A549 (cell line): ENCODE results near the gene D2HGDH. TPM values are rescaled to one million over a fixed set of nuclear protein-coding genes. Genes with fewer than 3 reads are reported as not detected.
"Not testable (repeated sequence)": the region's sequence is repeated elsewhere in the genome, so short reads cannot be mapped to it uniquely, and the experiment has no call there.

ENCODE experiments used
- ATAC-seq, 2 experiments: fragments of 200-7000 bp in 1 of 2; fragments of >200 bp in 1 of 2; cut with Nextera tagmentation in 1 of 2; cut with Tn5 transposase in 1 of 2; 3 replicates each; pipeline versions ENCODE4 v1.8.0 to v1.9.1; 2018 to 2020; ENCODE audit warnings: mild to moderate bottlenecking in 1 of 2, moderate library complexity in 1 of 2
- CTCF ChIA-PET: fragments of 300-600 bp; sonication (Branson Sonifier 250); formaldehyde crosslinking; extraction: SDS; loops from one replicate; lab custom pipeline; 2021; ENCODE audit warnings: antibody characterized with exemption, inconsistent platforms; lab: Yijun Ruan, JAX
- POLR2A ChIA-PET: fragments of 350-600 bp; formaldehyde crosslinking; extraction: SDS; loops from one replicate; lab custom pipeline; 2021; ENCODE audit warnings: antibody characterized with exemption, inconsistent platforms; lab: Yijun Ruan, JAX
- DNase-seq, 2 experiments: peaks; one replicate each; pipeline versions ENCODE4 v3.0.0 to v3.0.0-alpha.2; 2011 to 2016; ENCODE audit warnings: low read depth in 1 of 2, low spot score in 1 of 2
- FAIRE-seq: peaks from 2 replicates; lab custom pipeline; 2011; peaks lifted over from hg19 to GRCh38; lab: Jason Lieb, UNC
- H3K27ac ChIP-seq, 2 experiments: fragments of >200 bp; sonication (Bioruptor Twin); formaldehyde crosslinking; 3 replicates each; pipeline ENCODE4 v1.5.1; 2016 to 2017
- H3K4me1 ChIP-seq: fragments of >200 bp; sonication (Bioruptor Twin); formaldehyde crosslinking; 3 replicates; pipeline ENCODE4 v1.6.1; 2016
- H3K4me2 ChIP-seq: fragments of >200 bp; sonication (Bioruptor Twin); formaldehyde crosslinking; 3 replicates; pipeline ENCODE4 v1.6.1; 2016
- H3K4me3 ChIP-seq: fragments of >200 bp; sonication (Bioruptor Twin); formaldehyde crosslinking; 3 replicates; pipeline ENCODE4 v1.5.1; 2016
- H3K9me3 ChIP-seq: fragments of >200 bp; sonication (Bioruptor Twin); formaldehyde crosslinking; 3 replicates; pipeline ENCODE4 v1.6.1; 2016
- BHLHE40 ChIP-seq: IDR thresholded peaks from 2 replicates; pipeline ENCODE4 v1.6.1; 2012; ENCODE audit warnings: low read depth, low read length, inconsistent platforms
- CHD2 ChIP-seq: fragments of 150-350 bp; IDR thresholded peaks from 2 replicates; pipeline ENCODE4 v1.6.1; 2014; ENCODE audit warnings: low read length; ENCODE audit not compliant: partially characterized antibody
- CHD4 ChIP-seq: fragments of 200-600 bp; sonication (generic); IDR thresholded peaks from 2 replicates; pipeline ENCODE4 v1.6.1; 2016; ENCODE audit warnings: antibody characterized with exemption, mild to moderate bottlenecking, borderline replicate concordance
- EP300 ChIP-seq, 2 experiments: fragments of >200 bp; sonication (Bioruptor Twin); formaldehyde crosslinking; IDR thresholded peaks; 2 replicates in 1 of 2; 3 replicates in 1 of 2; pipeline ENCODE4 v1.6.1; 2016 to 2017
- FOSL2 ChIP-seq, 2 experiments: fragments of 450-650 bp in 1 of 2; fragments of >200 bp in 1 of 2; sonication (Bioruptor Twin) in 1 of 2; formaldehyde crosslinking; IDR thresholded peaks; 2 replicates each; pipeline versions ENCODE4 v1.5.0 to v1.6.1; 2016 to 2020; ENCODE audit warnings: mild to moderate bottlenecking in 1 of 2, moderate library complexity in 1 of 2
- HDAC2 ChIP-seq: fragments of 200-600 bp; sonication (generic); IDR thresholded peaks from 2 replicates; pipeline ENCODE4 v1.6.1; 2016
- HMGXB4 ChIP-seq: fragments of 250-450 bp; sonication (Bioruptor Pico); IDR thresholded peaks from 2 replicates; pipeline ENCODE4 v1.5.0; 2021; ENCODE audit warnings: mild to moderate bottlenecking, moderate library complexity, borderline replicate concordance
- KDM1A ChIP-seq: fragments of 200-600 bp; sonication (generic); IDR thresholded peaks from 2 replicates; pipeline ENCODE4 v1.6.1; 2016; ENCODE audit warnings: low read depth, mild to moderate bottlenecking
- MAFK ChIP-seq: fragments of 450-650 bp; IDR thresholded peaks from 2 replicates; pipeline ENCODE4 v1.6.1; 2014; ENCODE audit not compliant: partially characterized antibody
- MYC ChIP-seq: IDR thresholded peaks from 2 replicates; pipeline ENCODE4 v1.6.1; 2012; ENCODE audit warnings: mild to moderate bottlenecking, inconsistent platforms, low read length, improper control_type of control experiment, borderline replicate concordance
- NPAS2 ChIP-seq: fragments of 250-450 bp; sonication (Bioruptor Pico); IDR thresholded peaks from 2 replicates; pipeline ENCODE4 v1.8.0; 2022; ENCODE audit warnings: mild to moderate bottlenecking, moderate library complexity, borderline replicate concordance
- NR3C1 ChIP-seq: fragments of >200 bp; sonication (Bioruptor Twin); formaldehyde crosslinking; IDR thresholded peaks from 3 replicates; pipeline ENCODE4 v1.6.1; 2017
- POLR2A ChIP-seq: IDR thresholded peaks from 2 replicates; pipeline ENCODE4 v1.6.1; 2012; ENCODE audit warnings: mild to moderate bottlenecking, low read length
- POLR2AphosphoS2 ChIP-seq: conservative IDR thresholded peaks from 2 replicates; pipeline ENCODE4 v1.6.1; 2012; ENCODE audit warnings: low read length, improper control_type of control experiment, inconsistent platforms
- RARB ChIP-seq: fragments of 250-450 bp; sonication (Bioruptor Pico); IDR thresholded peaks from 2 replicates; pipeline ENCODE4 v1.8.0; 2021; ENCODE audit warnings: mild to moderate bottlenecking, moderate library complexity
- SMC3 ChIP-seq: fragments of >200 bp; sonication (Bioruptor Twin); formaldehyde crosslinking; IDR thresholded peaks from 3 replicates; pipeline ENCODE4 v1.6.1; 2018; ENCODE audit warnings: inconsistent platforms
- SREBF2 ChIP-seq: fragments of 450-650 bp; IDR thresholded peaks from 2 replicates; pipeline ENCODE4 v1.6.1; 2014; ENCODE audit warnings: mild to moderate bottlenecking, moderate library complexity
- ZFP36 ChIP-seq: fragments of 450-650 bp; IDR thresholded peaks from 2 replicates; pipeline ENCODE4 v1.6.1; 2014; ENCODE audit warnings: borderline replicate concordance; ENCODE audit not compliant: partially characterized antibody
- ZSCAN20 ChIP-seq: fragments of 250-450 bp; sonication (Bioruptor Pico); IDR thresholded peaks from 2 replicates; pipeline ENCODE4 v1.8.0; 2022; ENCODE audit warnings: mild to moderate bottlenecking, moderate library complexity
- WGBS: methylation state at CpG from one replicate; pipeline ENCODE4 v1.1.6; 2017; ENCODE audit errors: missing lambda C conversion rate; 5-methylcytosine and 5-hydroxymethylcytosine counted together
- polyA plus RNA-seq, 4 experiments: library from polyadenylated mRNA; depleted of rRNA in 3 of 4; stranded (reverse); fragments of >200 nt; fragmentation: RNase III in 1 of 4; extraction: RNeasy Plus Mini Kit Qiagen cat#74134 plus additional on column Dnase treatment in 1 of 4; gene quantifications; 2 replicates in 3 of 4; 3 replicates in 1 of 4; pipeline ENCODE4 v1.2.3, GENCODE V29; 2011 to 2017
- TF ChIP-seq, protein P1 (sequence below): IDR thresholded peaks from 2 replicates; pipeline ENCODE4 v1.6.1; 2012
- TF ChIP-seq, protein P2 (sequence below): fragments of 200-600 bp; sonication (generic); IDR thresholded peaks from 2 replicates; pipeline ENCODE4 v1.6.1; 2016; ENCODE audit warnings: antibody characterized with exemption, mild to moderate bottlenecking, moderate library complexity
- TF ChIP-seq, protein P3 (sequence below): fragments of >200 bp; sonication (Bioruptor Twin); formaldehyde crosslinking; IDR thresholded peaks from 2 replicates; pipeline ENCODE4 v1.6.1; 2016
- TF ChIP-seq, protein P4 (sequence below): fragments of >200 bp; sonication (Bioruptor Twin); formaldehyde crosslinking; IDR thresholded peaks from 3 replicates; pipeline ENCODE4 v1.6.1; 2016

Gene D2HGDH
- polyA plus RNA-seq, 2 of the 4 experiments (the other 2 are of a cell fraction) = 6.5 to 18.5 TPM

GRCh38 chr2:241755777-241756176 lies 21.3 kb downstream of the D2HGDH start:
- POLR2A ChIA-PET = no interaction called here
- FAIRE-seq = no peak
- TF ChIP-seq SMC3 (no peak), NPAS2 (no peak), CHD2 (no peak)

GRCh38 chr2:241759067-241759807 lies 24.8 kb downstream of the D2HGDH start:
- ATAC-seq (no peak), FAIRE-seq (no peak)
- no peaks in the 10 kb centered on the region for H3K9me3 ChIP-seq

More at GRCh38 chr2:241755777-241756176, 21.3 kb downstream of the D2HGDH start:
- Histone ChIP-seq H3K27ac (no peak overlapping the region), H3K4me1 (no peaks in the 10 kb centered on the region), H3K4me2 (no peak overlapping the region), H3K9me3 (no peaks in the 10 kb centered on the region), H3K4me3 (no peak overlapping the region)
- no peak for DNase-seq
- ATAC-seq = no peak
- 97% methylated on average over 23 of the region's 27 CpGs for WGBS
- CTCF ChIA-PET = no interaction called here

DNA sequence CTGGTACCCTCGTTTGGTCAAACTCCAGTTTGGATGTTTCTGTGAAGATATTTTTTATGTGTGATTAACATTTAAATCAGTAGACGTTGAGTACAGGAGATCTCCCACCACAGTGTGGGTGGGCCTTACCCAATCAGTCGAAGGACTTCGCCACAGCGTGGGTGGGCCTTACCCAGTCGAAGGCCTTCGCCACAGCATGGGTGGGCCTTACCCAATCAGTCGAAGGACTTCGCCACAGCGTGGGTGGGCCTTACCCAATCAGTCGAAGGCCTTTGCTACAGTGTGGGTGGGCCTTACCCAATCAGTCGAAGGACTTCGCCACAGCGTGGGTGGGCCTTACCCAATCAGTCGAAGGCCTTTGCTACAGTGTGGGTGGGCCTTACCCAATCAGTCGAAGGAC lies 25.5 kb downstream of the D2HGDH start:
- WGBS = 100% methylated on average over 4 of the region's 16 CpGs
- H3K9me3 ChIP-seq, H3K4me2 ChIP-seq, H3K27ac ChIP-seq, ATAC-seq, FAIRE-seq, H3K4me1 ChIP-seq, DNase-seq, H3K4me3 ChIP-seq, CTCF ChIA-PET, POLR2A ChIA-PET: not testable (repeated sequence)

More at GRCh38 chr2:241759067-241759807, 24.8 kb downstream of the D2HGDH start:
- DNase-seq = no peak
- no peak for TF ChIP-seq SREBF2
- TF ChIP-seq MAFK = peak; percentile 65
- POLR2A ChIA-PET = interaction anchor here (1.0 kb wide), 1 partner anchor 25 kb away, joined by 4 read pairs; the partner anchor contains the start of gene D2HGDH
- 92% methylated on average over 20 of the region's 20 CpGs for WGBS
- CTCF ChIA-PET = no interaction called here
- Histone ChIP-seq H3K4me3 (no peak overlapping the region), H3K27ac (no peak overlapping the region), H3K4me2 (no peak overlapping the region), H3K4me1 (no peaks in the 10 kb centered on the region)

DNA sequence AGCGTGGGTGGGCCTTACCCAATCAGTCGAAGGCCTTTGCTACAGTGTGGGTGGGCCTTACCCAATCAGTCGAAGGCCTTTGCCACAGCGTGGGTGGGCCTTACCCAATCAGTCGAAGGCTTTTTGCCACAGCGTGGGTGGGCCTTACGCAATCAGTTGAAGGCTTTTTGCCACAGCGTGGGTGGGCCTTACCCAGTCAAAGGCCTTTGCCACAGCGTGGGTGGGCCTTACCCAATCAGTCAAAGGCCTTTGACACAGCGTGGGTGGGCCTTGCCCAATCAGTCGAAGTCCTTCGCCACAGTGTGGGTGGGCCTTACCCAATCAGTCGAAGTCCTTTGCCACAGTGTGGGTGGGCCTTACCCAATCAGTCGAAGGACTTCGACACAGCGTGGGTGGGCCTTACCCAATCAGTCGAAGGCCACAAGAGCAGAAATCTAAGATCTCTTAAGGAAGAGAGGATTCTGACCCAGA lies 25.9 kb downstream of the D2HGDH start:
- no peak overlapping the region for H3K27ac ChIP-seq
- TF ChIP-seq, protein P1, sequence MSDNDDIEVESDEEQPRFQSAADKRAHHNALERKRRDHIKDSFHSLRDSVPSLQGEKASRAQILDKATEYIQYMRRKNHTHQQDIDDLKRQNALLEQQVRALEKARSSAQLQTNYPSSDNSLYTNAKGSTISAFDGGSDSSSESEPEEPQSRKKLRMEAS = no peak
- TF ChIP-seq FOSL2 (IDR thresholded peaks at IDR 0.05) = no peak
- TF ChIP-seq FOSL2 (CRISPR knock-in tag; IDR thresholded peaks at IDR 0.05) = no peak
- peak; percentile 95 for TF ChIP-seq CHD4
- peak; percentile 87; the same call in 1 of the 2 replicates for TF ChIP-seq HDAC2
- no peak for TF ChIP-seq POLR2A
- no peak for TF ChIP-seq POLR2AphosphoS2
- TF ChIP-seq, protein P2, sequence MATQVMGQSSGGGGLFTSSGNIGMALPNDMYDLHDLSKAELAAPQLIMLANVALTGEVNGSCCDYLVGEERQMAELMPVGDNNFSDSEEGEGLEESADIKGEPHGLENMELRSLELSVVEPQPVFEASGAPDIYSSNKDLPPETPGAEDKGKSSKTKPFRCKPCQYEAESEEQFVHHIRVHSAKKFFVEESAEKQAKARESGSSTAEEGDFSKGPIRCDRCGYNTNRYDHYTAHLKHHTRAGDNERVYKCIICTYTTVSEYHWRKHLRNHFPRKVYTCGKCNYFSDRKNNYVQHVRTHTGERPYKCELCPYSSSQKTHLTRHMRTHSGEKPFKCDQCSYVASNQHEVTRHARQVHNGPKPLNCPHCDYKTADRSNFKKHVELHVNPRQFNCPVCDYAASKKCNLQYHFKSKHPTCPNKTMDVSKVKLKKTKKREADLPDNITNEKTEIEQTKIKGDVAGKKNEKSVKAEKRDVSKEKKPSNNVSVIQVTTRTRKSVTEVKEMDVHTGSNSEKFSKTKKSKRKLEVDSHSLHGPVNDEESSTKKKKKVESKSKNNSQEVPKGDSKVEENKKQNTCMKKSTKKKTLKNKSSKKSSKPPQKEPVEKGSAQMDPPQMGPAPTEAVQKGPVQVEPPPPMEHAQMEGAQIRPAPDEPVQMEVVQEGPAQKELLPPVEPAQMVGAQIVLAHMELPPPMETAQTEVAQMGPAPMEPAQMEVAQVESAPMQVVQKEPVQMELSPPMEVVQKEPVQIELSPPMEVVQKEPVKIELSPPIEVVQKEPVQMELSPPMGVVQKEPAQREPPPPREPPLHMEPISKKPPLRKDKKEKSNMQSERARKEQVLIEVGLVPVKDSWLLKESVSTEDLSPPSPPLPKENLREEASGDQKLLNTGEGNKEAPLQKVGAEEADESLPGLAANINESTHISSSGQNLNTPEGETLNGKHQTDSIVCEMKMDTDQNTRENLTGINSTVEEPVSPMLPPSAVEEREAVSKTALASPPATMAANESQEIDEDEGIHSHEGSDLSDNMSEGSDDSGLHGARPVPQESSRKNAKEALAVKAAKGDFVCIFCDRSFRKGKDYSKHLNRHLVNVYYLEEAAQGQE = no peak
- TF ChIP-seq, protein P3, sequence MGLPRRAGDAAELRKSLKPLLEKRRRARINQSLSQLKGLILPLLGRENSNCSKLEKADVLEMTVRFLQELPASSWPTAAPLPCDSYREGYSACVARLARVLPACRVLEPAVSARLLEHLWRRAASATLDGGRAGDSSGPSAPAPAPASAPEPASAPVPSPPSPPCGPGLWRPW = no peak
- TF ChIP-seq NR3C1 = no peak
- TF ChIP-seq EP300 (IDR thresholded peaks at IDR 0.05) = no peak
- no peak for TF ChIP-seq HMGXB4 (CRISPR knock-in tag)
- TF ChIP-seq BHLHE40 = no peak
- no peak for TF ChIP-seq ZSCAN20 (CRISPR knock-in tag)
- peak; percentile 93 for TF ChIP-seq KDM1A
- no peak for TF ChIP-seq RARB (CRISPR knock-in tag)
- TF ChIP-seq SMC3 = no peak
- TF ChIP-seq, protein P4, sequence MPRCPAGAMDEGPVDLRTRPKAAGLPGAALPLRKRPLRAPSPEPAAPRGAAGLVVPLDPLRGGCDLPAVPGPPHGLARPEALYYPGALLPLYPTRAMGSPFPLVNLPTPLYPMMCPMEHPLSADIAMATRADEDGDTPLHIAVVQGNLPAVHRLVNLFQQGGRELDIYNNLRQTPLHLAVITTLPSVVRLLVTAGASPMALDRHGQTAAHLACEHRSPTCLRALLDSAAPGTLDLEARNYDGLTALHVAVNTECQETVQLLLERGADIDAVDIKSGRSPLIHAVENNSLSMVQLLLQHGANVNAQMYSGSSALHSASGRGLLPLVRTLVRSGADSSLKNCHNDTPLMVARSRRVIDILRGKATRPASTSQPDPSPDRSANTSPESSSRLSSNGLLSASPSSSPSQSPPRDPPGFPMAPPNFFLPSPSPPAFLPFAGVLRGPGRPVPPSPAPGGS = no peak
- TF ChIP-seq MYC = no peak
- no peak for TF ChIP-seq ZFP36

More for the DNA sequence above, 25.9 kb downstream of the D2HGDH start:
- POLR2A ChIA-PET = no interaction called here
- no peak for ATAC-seq
- no peak for FAIRE-seq
- 95% methylated on average over 11 of the region's 17 CpGs for WGBS
- Histone ChIP-seq H3K9me3 (no peaks in the 10 kb centered on the region), H3K4me3 (no peak overlapping the region), H3K4me1 (no peaks in the 10 kb centered on the region), H3K4me2 (no peak overlapping the region)
- no peak for DNase-seq
- CTCF ChIA-PET = no interaction called here
